Mesenteric fat pad (tissue), 1 donor: Measurements from ENCODE around the gene KDM5D. TPM values are rescaled to one million over a fixed set of nuclear protein-coding genes. Genes with fewer than 3 reads are reported as not detected.

ENCODE experiments used
- DNase-seq: peaks from one replicate; pipeline ENCODE4 v3.0.0-alpha.2; 2020; ENCODE audit warnings: low spot score
- long read RNA-seq: library from polyadenylated mRNA; unstranded; transcript quantifications from one replicate; pipeline ENCODE4 v2.0.0, GENCODE V29; 2020
- total RNA-seq: library from RNA; stranded (reverse); fragmentation: NEBNext Ultra II Directional; extraction: Animal tissue kit (Norgen Biotek cat#: 25700); gene quantifications from one replicate; pipeline ENCODE4 v1.2.1, GENCODE V29; 2021
- donor health status: DM: yes; HTN: yes; CAD: no.

Gene KDM5D
- not detected for total RNA-seq
- long read RNA-seq, result 0 reads

- DNase-seq, result no peak
Measured at GRCh38 chrY:19744381-19745378, at the start of gene KDM5D. TSS of gene KDM5D (minus strand) at chrY:19744726. CDS start at chrY:19744534, 192 bp downstream.

GRCh38 chrY:19768375-19768774 lies 23.8 kb upstream of the KDM5D start:
- DNase-seq, result no peak

- DNase-seq, result no peak
Measured at GRCh38 chrY:19743331-19743730, 1.2 kb downstream of the KDM5D start.

GRCh38 chrY:19742153-19742552 lies 2.4 kb downstream of the KDM5D start:
- no peak for DNase-seq

- no peak for DNase-seq
Measured at GRCh38 chrY:19734425-19734824, 10.1 kb downstream of the KDM5D start.

GRCh38 chrY:19717950-19718349 lies 26.6 kb downstream of the KDM5D start:
- no peak for DNase-seq

- DNase-seq, result no peak
Measured at GRCh38 chrY:19717146-19717545, 27.4 kb downstream of the KDM5D start.

GRCh38 chrY:19715226-19715625 lies 29.3 kb downstream of the KDM5D start:
- DNase-seq, result no peak

- no peak for DNase-seq
Measured at GRCh38 chrY:19713430-19713829, 31.1 kb downstream of the KDM5D start.

GRCh38 chrY:19706273-19706672 lies 38.3 kb downstream of the KDM5D start:
- DNase-seq, result no peak

GRCh38 chrY:19698495-19698894 lies 46.0 kb downstream of the KDM5D start:
- no peak for DNase-seq

GRCh38 chrY:19680821-19681220 lies 63.7 kb downstream of the KDM5D start:
- DNase-seq, result no peak
